ENCODE measurements around the gene ZNF93. TPM values are rescaled to one million over a fixed set of nuclear protein-coding genes. Genes with fewer than 3 reads are reported as not detected.
"Not testable (repeated sequence)": the region's sequence is repeated elsewhere in the genome, so short reads cannot be mapped to it uniquely, and the experiment has no call there.

ZNF93 gene
- total RNA-seq, 1 donor from 2014 or later: 4.2 TPM

DNA sequence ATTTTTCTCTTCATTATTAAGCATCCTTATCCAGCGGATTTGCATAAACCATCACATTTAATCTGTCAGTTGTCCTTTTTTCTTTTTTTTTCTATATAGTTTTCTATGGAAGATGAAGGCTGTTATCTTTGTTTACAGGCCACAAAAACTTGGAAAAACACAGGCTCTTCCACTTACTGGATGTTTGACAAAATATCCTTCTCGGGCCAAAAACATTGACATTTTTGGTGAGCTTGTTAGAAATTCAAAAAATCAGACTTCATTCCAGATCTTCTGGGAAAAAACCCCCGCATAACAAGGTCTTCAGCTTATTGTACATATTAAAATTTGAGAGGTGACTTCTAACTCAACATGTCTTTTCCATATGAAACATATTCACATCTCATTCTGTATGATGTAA, 13.8 kb downstream of the ZNF93 start:
- Histone ChIP-seq H3K36me3 (no peaks in the 10 kb centered on the region), H3K4me3 (no peak overlapping the region), H3K9me3 (no peaks in the 10 kb centered on the region), H3K27me3 (no peaks in the 10 kb centered on the region), H3K4me1 (no peaks in the 10 kb centered on the region), H3K27ac (no peak overlapping the region)
- TF ChIP-seq, protein P1, sequence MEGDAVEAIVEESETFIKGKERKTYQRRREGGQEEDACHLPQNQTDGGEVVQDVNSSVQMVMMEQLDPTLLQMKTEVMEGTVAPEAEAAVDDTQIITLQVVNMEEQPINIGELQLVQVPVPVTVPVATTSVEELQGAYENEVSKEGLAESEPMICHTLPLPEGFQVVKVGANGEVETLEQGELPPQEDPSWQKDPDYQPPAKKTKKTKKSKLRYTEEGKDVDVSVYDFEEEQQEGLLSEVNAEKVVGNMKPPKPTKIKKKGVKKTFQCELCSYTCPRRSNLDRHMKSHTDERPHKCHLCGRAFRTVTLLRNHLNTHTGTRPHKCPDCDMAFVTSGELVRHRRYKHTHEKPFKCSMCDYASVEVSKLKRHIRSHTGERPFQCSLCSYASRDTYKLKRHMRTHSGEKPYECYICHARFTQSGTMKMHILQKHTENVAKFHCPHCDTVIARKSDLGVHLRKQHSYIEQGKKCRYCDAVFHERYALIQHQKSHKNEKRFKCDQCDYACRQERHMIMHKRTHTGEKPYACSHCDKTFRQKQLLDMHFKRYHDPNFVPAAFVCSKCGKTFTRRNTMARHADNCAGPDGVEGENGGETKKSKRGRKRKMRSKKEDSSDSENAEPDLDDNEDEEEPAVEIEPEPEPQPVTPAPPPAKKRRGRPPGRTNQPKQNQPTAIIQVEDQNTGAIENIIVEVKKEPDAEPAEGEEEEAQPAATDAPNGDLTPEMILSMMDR (IDR thresholded peaks at IDR 0.05): no peak
- TF ChIP-seq POLR2AphosphoS5 (IDR thresholded peaks at IDR 0.05; ENCODE audit: insufficient read depth in 1 of 2, low read depth in 1 of 2): no peak
- no peak for TF ChIP-seq POLR2A (IDR thresholded peaks at IDR 0.05)
- DNase-seq (ENCODE audit: extremely low spot score in 2 of 2): no peak
- intact Hi-C loops (cut with DNase I): no loop called here

DNA sequence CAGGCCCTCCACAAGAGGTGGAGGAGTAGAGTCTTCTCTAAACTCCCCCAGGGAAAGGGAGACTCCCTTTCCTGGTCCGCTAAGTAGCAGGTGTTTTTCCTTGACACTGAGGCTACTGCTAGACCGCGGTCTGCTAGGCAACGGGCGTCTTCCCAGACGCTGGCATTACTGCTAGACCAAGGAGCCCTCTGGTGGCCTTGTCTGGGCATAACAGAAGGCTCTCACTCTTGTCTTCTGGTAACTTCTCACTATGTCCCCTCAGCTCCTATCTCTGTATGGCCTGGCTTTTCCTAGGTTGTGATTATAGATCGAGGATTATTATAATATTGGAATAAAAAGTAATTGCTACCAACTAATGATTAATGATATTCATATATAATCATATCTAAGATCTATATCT, 29.7 kb downstream of the ZNF93 start:
- TF ChIP-seq, protein P1 (IDR thresholded peaks at IDR 0.05): peak in 1 of 3 experiments; percentile 40
- H3K27ac ChIP-seq; H3K27me3 ChIP-seq; H3K4me3 ChIP-seq; H3K4me1 ChIP-seq; intact Hi-C loops (cut with DNase I); DNase-seq (ENCODE audit: extremely low spot score in 2 of 2); H3K9me3 ChIP-seq: not testable (repeated sequence)
- peaks cover 0 to 36% of the 10 kb centered on the region in 2 donors for H3K36me3 ChIP-seq

DNA sequence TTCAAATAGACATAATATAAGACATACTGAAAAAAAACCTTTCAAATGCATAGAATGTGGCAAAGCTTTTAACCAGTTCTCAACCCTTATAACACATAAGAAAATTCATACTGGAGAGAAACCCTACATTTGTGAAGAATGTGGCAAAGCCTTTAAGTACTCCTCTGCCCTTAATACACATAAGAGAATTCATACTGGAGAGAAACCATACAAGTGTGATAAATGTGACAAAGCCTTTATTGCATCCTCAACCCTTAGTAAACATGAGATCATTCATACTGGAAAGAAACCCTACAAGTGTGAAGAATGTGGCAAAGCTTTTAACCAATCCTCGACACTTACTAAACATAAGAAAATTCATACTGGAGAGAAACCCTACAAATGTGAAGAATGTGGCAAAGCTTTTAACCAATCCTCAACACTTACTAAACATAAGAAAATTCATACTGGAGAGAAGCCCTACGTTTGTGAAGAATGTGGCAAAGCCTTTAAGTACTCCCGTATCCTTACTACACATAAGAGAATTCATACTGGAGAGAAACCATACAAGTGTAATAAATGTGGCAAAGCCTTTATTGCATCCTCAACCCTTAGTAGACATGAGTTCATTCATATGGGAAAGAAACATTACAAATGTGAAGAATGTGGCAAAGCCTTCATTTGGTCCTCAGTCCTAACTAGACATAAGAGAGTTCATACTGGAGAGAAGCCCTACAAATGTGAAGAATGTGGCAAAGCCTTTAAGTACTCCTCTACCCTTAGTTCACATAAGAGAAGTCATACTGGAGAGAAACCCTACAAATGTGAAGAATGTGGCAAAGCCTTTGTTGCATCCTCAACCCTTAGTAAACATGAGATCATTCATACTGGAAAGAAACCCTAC, 32.9 kb downstream of the ZNF93 start:
- H3K27me3 ChIP-seq; H3K9me3 ChIP-seq; H3K4me3 ChIP-seq; DNase-seq (ENCODE audit: extremely low spot score in 2 of 2); H3K27ac ChIP-seq; H3K4me1 ChIP-seq; intact Hi-C loops (cut with DNase I): not testable (repeated sequence)
- H3K36me3 ChIP-seq: peaks cover 0 to 21% of the 10 kb centered on the region in 2 donors

DNA sequence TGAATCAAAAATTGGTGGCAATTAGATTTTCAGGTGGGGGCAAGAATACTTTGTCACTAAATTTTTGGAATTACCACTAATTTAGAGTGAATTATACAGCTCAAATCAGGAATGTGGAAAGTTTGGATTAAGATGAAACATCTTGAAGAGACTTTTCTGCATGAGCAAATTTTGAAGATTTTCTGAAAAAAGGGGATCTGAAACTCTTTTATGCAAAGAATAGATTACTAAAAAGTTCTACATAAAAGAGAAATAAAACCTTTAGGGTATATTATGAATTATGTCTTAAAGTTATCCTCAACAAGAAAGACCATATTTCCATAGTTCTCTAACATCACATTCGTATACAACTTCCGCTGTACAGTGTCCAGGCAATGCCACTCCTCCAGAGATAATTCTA, 36.7 kb downstream of the ZNF93 start:
- H3K9me3 ChIP-seq: no peaks in the 10 kb centered on the region
- H3K36me3 ChIP-seq: peaks cover 0 to 21% of the 10 kb centered on the region in 2 donors
- H3K4me1 ChIP-seq: no peaks in the 10 kb centered on the region
- TF ChIP-seq, protein P1 (IDR thresholded peaks at IDR 0.05): no peak
- TF ChIP-seq POLR2AphosphoS5 (IDR thresholded peaks at IDR 0.05; ENCODE audit: insufficient read depth in 1 of 2, low read depth in 1 of 2) (no peak), POLR2A (IDR thresholded peaks at IDR 0.05) (no peak)
- H3K27ac ChIP-seq: no peak overlapping the region
- DNase-seq (ENCODE audit: extremely low spot score in 2 of 2): no peak
- intact Hi-C loops (cut with DNase I): no loop called here
- no peak overlapping the region for H3K4me3 ChIP-seq
- H3K27me3 ChIP-seq: no peaks in the 10 kb centered on the region

DNA sequence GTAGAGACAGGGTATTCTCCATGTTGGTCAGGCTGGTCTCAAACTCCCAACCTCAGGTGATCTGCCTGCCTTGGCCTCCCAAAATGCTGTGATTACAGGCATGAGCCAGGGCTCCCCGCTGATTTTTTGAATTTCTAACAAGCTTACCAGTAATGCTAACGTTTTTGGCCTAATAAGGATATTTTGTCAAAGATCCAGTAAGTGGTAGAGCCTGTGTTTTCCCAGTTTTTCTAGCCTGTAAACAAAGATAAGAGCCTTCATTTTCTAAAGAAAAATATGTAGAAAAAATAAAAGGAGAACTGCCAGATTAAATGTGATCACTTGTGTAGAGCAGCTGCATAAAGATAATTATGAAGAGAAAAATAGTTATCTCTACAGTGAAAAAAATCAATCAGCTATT, 37.7 kb downstream of the ZNF93 start:
- TF ChIP-seq, protein P1 (IDR thresholded peaks at IDR 0.05): no peak
- TF ChIP-seq POLR2AphosphoS5 (IDR thresholded peaks at IDR 0.05; ENCODE audit: insufficient read depth in 1 of 2, low read depth in 1 of 2) (no peak), POLR2A (IDR thresholded peaks at IDR 0.05) (no peak)
- H3K4me3 ChIP-seq: no peak overlapping the region
- H3K27me3 ChIP-seq: no peaks in the 10 kb centered on the region
- H3K36me3 ChIP-seq: peaks cover 0 to 15% of the 10 kb centered on the region in 2 donors
- H3K4me1 ChIP-seq: no peaks in the 10 kb centered on the region
- no peak for DNase-seq (ENCODE audit: extremely low spot score in 2 of 2)
- intact Hi-C loops (cut with DNase I): no loop called here
- no peaks in the 10 kb centered on the region for H3K9me3 ChIP-seq
- H3K27ac ChIP-seq: no peak overlapping the region

All from vagina (tissue), 2 donors.